Left ventricle myocardium inferior (tissue), 1 donor: ENCODE results near the gene YTHDC2. TPM values are rescaled to one million over a fixed set of nuclear protein-coding genes. Genes with fewer than 3 reads are reported as not detected.

Source experiments
- DNase-seq: peaks from one replicate; pipeline ENCODE4 v3.0.0-alpha.2; 2020
- H3K27ac ChIP-seq: fragments of 200-600 bp; replicated peaks from 2 replicates; pipeline ENCODE4 v1.8.0; 2021
- H3K27me3 ChIP-seq: fragments of 200-600 bp; 2 replicates; pipeline ENCODE4 v1.8.0; 2021; ENCODE audit warnings: low read depth
- H3K36me3 ChIP-seq: fragments of 200-600 bp; 2 replicates; pipeline ENCODE4 v1.8.0; 2021
- H3K4me1 ChIP-seq: fragments of 200-600 bp; 2 replicates; pipeline ENCODE4 v1.8.0; 2021
- H3K4me3 ChIP-seq: fragments of 200-600 bp; 2 replicates; pipeline ENCODE4 v1.8.0; 2021; ENCODE audit warnings: mild to moderate bottlenecking, moderate library complexity
- H3K9me3 ChIP-seq: fragments of 200-600 bp; replicated peaks from 2 replicates; pipeline ENCODE4 v1.8.0; 2021
- intact Hi-C: fragments of 100-400 bp; cut with micrococcal nuclease; formaldehyde crosslinking; loops from one replicate; pipeline ENCODE4 v1.11.0; 2022
- total RNA-seq: library from RNA; stranded (reverse); fragmentation: NEBNext Ultra II Directional; extraction: Animal tissue kit (Norgen Biotek cat#: 25700); gene quantifications from one replicate; pipeline ENCODE4 v1.2.1, GENCODE V29; 2021
- TF ChIP-seq, protein P1 (sequence below): fragments of 200-600 bp; IDR thresholded peaks from 2 replicates; pipeline ENCODE4 v1.8.0; 2021; ENCODE audit warnings: antibody characterized with exemption, mild to moderate bottlenecking, borderline replicate concordance
- donor health status: DM: no; HTN: yes; CAD: no; lungs with severe emphysema.

The YTHDC2 gene
- total RNA-seq, 1 donor from 2014 or later = 13.6 TPM

DNA sequence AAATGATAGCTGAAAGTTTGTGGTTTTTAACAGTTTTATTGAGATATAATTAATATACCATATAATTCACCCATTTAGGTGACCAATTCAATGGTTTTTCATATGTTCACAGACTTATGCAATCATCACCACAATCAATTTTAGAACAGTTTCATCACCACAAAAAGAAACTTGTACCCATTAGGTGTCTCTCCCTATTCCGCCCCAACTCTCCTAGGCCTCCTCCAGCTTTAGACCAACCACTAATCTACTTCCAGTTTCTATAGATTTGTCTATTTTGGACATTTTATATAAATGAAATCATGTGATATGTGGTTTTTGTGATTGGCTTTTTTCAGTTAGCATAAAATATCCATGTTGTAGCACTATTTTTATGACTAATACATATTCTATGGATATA, 38.6 kb downstream of the YTHDC2 start:
- no peak overlapping the region for H3K4me3 ChIP-seq
- intact Hi-C loops = no loop called here
- no peak for DNase-seq
- TF ChIP-seq, protein P1, sequence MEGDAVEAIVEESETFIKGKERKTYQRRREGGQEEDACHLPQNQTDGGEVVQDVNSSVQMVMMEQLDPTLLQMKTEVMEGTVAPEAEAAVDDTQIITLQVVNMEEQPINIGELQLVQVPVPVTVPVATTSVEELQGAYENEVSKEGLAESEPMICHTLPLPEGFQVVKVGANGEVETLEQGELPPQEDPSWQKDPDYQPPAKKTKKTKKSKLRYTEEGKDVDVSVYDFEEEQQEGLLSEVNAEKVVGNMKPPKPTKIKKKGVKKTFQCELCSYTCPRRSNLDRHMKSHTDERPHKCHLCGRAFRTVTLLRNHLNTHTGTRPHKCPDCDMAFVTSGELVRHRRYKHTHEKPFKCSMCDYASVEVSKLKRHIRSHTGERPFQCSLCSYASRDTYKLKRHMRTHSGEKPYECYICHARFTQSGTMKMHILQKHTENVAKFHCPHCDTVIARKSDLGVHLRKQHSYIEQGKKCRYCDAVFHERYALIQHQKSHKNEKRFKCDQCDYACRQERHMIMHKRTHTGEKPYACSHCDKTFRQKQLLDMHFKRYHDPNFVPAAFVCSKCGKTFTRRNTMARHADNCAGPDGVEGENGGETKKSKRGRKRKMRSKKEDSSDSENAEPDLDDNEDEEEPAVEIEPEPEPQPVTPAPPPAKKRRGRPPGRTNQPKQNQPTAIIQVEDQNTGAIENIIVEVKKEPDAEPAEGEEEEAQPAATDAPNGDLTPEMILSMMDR = no peak
- peaks cover 71% of the 10 kb centered on the region for H3K36me3 ChIP-seq
- no peaks in the 10 kb centered on the region for H3K4me1 ChIP-seq
- H3K9me3 ChIP-seq = no peaks in the 10 kb centered on the region
- no peaks in the 10 kb centered on the region for H3K27me3 ChIP-seq
- no peak overlapping the region for H3K27ac ChIP-seq

DNA sequence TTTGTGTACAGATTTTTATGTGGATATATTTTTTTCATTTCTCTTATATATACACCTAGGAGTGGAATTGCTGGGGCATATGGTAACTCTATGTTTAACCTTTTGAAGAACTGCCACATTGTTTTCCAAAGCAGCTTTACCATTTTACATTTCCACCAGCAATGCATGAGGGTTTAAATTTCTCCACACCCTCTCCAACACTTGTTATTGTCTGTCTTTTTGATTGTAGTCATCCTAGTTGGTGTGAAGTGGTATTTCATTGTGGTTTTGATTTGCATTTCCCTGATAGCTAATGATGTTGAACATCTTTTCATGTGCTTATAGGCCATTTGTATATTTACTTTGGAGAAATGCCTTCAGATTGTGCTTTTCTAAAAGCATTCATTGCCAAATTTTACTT, 39.1 kb downstream of the YTHDC2 start:
- H3K27ac ChIP-seq = no peak overlapping the region
- no peaks in the 10 kb centered on the region for H3K9me3 ChIP-seq
- H3K4me1 ChIP-seq = no peaks in the 10 kb centered on the region
- TF ChIP-seq, protein P1 = no peak
- no peak overlapping the region for H3K4me3 ChIP-seq
- intact Hi-C loops = no loop called here
- no peak for DNase-seq
- peaks cover 76% of the 10 kb centered on the region for H3K36me3 ChIP-seq
- H3K27me3 ChIP-seq = no peaks in the 10 kb centered on the region

DNA sequence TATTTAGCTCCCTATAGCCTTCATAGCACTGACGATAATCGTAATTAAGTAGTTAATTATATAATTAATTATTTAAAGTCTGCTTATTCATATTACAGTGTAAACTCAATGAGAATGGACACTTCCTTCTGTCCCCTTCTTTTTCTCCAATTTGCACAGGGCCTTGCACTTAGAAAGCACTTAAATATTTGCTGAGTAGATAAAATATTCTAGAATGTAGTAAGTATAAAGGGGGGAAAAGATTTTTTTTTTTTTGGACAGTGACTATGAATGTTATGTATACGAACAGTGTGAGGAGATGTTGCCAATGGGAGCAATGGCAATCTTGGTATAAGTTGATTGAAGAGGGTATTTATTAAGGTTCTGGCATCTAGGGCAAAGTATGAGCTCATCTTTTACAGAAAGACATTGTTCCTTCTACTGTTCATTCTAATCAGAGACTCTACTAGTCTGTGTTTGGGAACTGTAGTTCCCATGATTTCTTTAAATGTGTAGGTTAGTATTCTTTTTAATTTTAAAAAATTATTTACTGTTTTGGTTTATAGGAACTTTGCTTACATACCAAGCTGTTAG, 49.4 kb downstream of the YTHDC2 start:
- H3K4me3 ChIP-seq = no peak overlapping the region
- TF ChIP-seq, protein P1 = no peak
- intact Hi-C loops = no loop called here
- H3K27ac ChIP-seq = no peak overlapping the region
- no peaks in the 10 kb centered on the region for H3K9me3 ChIP-seq
- H3K27me3 ChIP-seq = no peaks in the 10 kb centered on the region
- no peak for DNase-seq
- peaks cover 86% of the 10 kb centered on the region for H3K36me3 ChIP-seq
- no peaks in the 10 kb centered on the region for H3K4me1 ChIP-seq

DNA sequence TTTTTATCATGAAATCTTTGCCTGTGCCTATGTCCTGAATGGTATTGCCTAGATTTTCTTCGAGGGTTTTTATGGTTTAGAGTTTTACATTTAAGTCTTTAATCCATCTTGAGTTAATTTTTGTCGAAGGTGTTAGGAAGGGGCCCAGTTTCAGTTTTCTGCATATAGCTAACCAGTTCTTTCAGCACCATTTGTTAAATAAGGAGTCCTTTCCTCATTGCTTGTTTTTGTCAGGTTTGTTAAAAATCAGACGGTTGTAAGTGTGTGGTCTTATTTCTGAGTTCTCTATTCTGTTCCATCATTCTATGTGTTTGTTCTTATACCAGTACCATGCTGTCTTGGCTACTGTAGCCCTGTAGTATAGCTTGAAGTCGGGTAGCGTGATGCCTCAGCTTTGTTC, 55.9 kb downstream of the YTHDC2 start:
- no peaks in the 10 kb centered on the region for H3K27me3 ChIP-seq
- intact Hi-C loops = no loop called here
- TF ChIP-seq, protein P1 = no peak
- H3K27ac ChIP-seq = no peak overlapping the region
- peaks cover 94% of the 10 kb centered on the region for H3K36me3 ChIP-seq
- H3K4me3 ChIP-seq = no peak overlapping the region
- H3K9me3 ChIP-seq = peaks cover 15% of the 10 kb centered on the region
- no peak for DNase-seq
- H3K4me1 ChIP-seq = peaks cover 5% of the 10 kb centered on the region

DNA sequence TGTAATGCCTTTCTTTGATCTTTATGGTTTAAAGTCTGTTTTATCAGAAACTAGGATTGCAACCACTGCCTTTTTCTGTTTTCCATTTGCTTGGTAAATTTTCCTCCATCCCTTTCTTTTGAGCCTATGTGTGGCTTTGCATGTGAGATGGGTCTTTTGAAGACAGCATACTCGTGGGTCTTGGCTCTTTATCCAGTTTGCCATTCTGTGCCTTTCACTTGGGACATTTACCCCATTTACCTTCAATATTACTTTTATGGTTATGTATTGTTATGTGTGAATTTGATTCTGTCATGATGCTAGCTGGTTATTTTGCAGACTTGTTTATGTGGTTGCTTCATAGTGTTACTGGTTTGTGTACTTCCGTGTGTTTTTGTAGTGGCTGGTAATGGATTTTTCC, 59.2 kb downstream of the YTHDC2 start:
- Histone ChIP-seq H3K9me3 (peaks cover 15% of the 10 kb centered on the region), H3K4me1 (peaks cover 8% of the 10 kb centered on the region), H3K27me3 (no peaks in the 10 kb centered on the region), H3K36me3 (peaks cover 73% of the 10 kb centered on the region), H3K27ac (no peak overlapping the region), H3K4me3 (no peak overlapping the region)
- intact Hi-C loops = no loop called here
- TF ChIP-seq, protein P1 = no peak
- DNase-seq = no peak
